GM12864 (cell line): ENCODE data around the gene CHD5.

Experiments
- DNase-seq: peaks from one replicate; pipeline ENCODE4 v3.0.0-alpha.2; 2011; ENCODE audit warnings: low read depth
- H3K4me3 ChIP-seq: 2 replicates; pipeline ENCODE4 v1.5.1; 2011; ENCODE audit warnings: mild to moderate bottlenecking, low read depth, low read length, control low read depth
- CTCF ChIP-seq: IDR thresholded peaks from 2 replicates; pipeline ENCODE4 v1.5.1; 2011; ENCODE audit warnings: low read depth, mild to moderate bottlenecking, moderate library complexity, low read length, control low read depth, inconsistent platforms; ENCODE audit errors: missing control alignments

CHD5 gene

GRCh38 chr1:6123816-6124215 lies 56.3 kb downstream of the CHD5 start:
- DNase-seq: no peak
- H3K4me3 ChIP-seq: no peak overlapping the region
- TF ChIP-seq CTCF: no peak

GRCh38 chr1:6123083-6123482 lies 57.0 kb downstream of the CHD5 start:
- DNase-seq: no peak
- H3K4me3 ChIP-seq: no peak overlapping the region
- TF ChIP-seq CTCF: no peak

GRCh38 chr1:6121651-6122370 lies 58.3 kb downstream of the CHD5 start:
- no peak overlapping the region for H3K4me3 ChIP-seq
- no peak for DNase-seq
- no peak for TF ChIP-seq CTCF

GRCh38 chr1:6121021-6121421 lies 59.1 kb downstream of the CHD5 start:
- no peak for TF ChIP-seq CTCF

GRCh38 chr1:6118415-6118814 lies 61.7 kb downstream of the CHD5 start:
- DNase-seq: no peak
- no peak for TF ChIP-seq CTCF
- H3K4me3 ChIP-seq: no peak overlapping the region

More at GRCh38 chr1:6121021-6121421, 59.1 kb downstream of the CHD5 start:
- no peak for DNase-seq
- no peak overlapping the region for H3K4me3 ChIP-seq

- no peak overlapping the region for H3K4me3 ChIP-seq
- DNase-seq: no peak
- no peak for TF ChIP-seq CTCF
Observed at GRCh38 chr1:6117624-6118023, 62.5 kb downstream of the CHD5 start.

GRCh38 chr1:6117064-6117463 lies 63.1 kb downstream of the CHD5 start:
- no peak for TF ChIP-seq CTCF
- no peak overlapping the region for H3K4me3 ChIP-seq
- no peak for DNase-seq
